Measurements from ENCODE around the gene IBTK. TPM values are rescaled to one million over a fixed set of nuclear protein-coding genes. Genes with fewer than 3 reads are reported as not detected.

IBTK gene
- total and polyA plus RNA-seq, 10 donors, result 14.6 to 36.6 (median 28.9) TPM

GRCh38 chr6:82178759-82179112, 68.8 kb downstream of the IBTK start:
- DNase-seq, result no peak
- H3K27me3 ChIP-seq (replicated peaks in 1 of 7), result no peaks in the 10 kb centered on the region
- H3K27ac ChIP-seq, result no peak overlapping the region
- no peak overlapping the region for H3K4me3 ChIP-seq
- TF ChIP-seq POLR2AphosphoS5 (IDR thresholded peaks at IDR 0.05), result no peak
- TF ChIP-seq, protein P1, sequence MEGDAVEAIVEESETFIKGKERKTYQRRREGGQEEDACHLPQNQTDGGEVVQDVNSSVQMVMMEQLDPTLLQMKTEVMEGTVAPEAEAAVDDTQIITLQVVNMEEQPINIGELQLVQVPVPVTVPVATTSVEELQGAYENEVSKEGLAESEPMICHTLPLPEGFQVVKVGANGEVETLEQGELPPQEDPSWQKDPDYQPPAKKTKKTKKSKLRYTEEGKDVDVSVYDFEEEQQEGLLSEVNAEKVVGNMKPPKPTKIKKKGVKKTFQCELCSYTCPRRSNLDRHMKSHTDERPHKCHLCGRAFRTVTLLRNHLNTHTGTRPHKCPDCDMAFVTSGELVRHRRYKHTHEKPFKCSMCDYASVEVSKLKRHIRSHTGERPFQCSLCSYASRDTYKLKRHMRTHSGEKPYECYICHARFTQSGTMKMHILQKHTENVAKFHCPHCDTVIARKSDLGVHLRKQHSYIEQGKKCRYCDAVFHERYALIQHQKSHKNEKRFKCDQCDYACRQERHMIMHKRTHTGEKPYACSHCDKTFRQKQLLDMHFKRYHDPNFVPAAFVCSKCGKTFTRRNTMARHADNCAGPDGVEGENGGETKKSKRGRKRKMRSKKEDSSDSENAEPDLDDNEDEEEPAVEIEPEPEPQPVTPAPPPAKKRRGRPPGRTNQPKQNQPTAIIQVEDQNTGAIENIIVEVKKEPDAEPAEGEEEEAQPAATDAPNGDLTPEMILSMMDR (IDR thresholded peaks at IDR 0.05 in 8 of 11, conservative IDR thresholded peaks at IDR 0.05 in 3 of 11), result no peak
- no peak for TF ChIP-seq POLR2A (IDR thresholded peaks at IDR 0.05)
- 81 to 98% (median 84%) methylated on average over 1 of the region's 1 CpG for WGBS, 5 donors
- no peaks in the 10 kb centered on the region for H3K4me1 ChIP-seq
- H3K36me3 ChIP-seq, result peaks cover 0 to 93% (median 39%) of the 10 kb centered on the region in 6 donors
- no peaks in the 10 kb centered on the region for H3K9me3 ChIP-seq
- intact Hi-C loops (cut with DNase I; ENCODE audit: low total_unique reads), result no loop called here

DNA sequence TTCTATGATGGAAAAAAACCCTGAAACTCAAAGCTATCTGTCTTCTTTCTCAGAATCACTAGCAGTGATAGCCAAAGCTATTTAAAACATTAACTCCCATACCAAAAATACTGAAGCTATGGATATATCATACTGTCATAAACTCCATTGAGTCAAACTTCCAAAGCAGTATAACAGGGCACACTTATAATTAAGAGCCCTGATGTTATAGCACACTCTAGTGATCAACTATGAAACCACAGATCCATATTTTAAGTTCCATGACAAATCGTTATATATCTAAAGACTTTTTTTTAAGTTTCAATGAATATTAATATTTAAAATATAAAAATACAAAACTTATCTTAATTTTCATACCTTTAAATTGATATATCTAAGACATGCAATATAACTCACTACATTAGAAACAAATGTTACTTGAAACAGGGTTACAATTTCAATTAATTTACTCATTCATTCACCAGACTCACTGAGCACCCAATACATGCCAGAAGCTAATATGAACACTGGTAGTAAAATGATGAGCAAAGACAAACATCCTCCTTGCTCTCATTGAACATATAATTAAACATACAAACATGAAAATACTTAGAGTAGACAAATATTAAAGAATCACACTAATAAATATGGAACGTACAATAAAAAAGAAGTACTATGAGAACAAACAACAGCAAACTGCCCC, 69.3 kb downstream of the IBTK start:
- intact Hi-C loops (cut with DNase I; ENCODE audit: low total_unique reads), result no loop called here
- no peak overlapping the region for H3K27ac ChIP-seq
- H3K9me3 ChIP-seq, result no peaks in the 10 kb centered on the region
- H3K4me3 ChIP-seq, result no peak overlapping the region
- H3K36me3 ChIP-seq, result peaks cover 0 to 94% (median 40%) of the 10 kb centered on the region in 6 donors
- no peaks in the 10 kb centered on the region for H3K4me1 ChIP-seq
- no peak for TF ChIP-seq POLR2AphosphoS5 (IDR thresholded peaks at IDR 0.05)
- TF ChIP-seq, protein P1 (IDR thresholded peaks at IDR 0.05 in 8 of 11, conservative IDR thresholded peaks at IDR 0.05 in 3 of 11), result peak in 2 of 11 experiments; percentile 5 to 33
- no peak for DNase-seq
- no peaks in the 10 kb centered on the region for H3K27me3 ChIP-seq (replicated peaks in 1 of 7)
- 63 to 80% (median 75%) methylated on average over 2 of the region's 2 CpGs for WGBS, 5 donors

GRCh38 chr6:82176616-82177015, 70.9 kb downstream of the IBTK start:
- WGBS, 5 donors, result 75 to 80% (median 79%) methylated on average over 1 of the region's 1 CpG
- no peak for DNase-seq
- Histone ChIP-seq H3K36me3 (peaks cover 0 to 95% (median 47%) of the 10 kb centered on the region in 6 donors), H3K27ac (no peak overlapping the region), H3K4me3 (no peak overlapping the region), H3K27me3 (replicated peaks in 1 of 7) (no peaks in the 10 kb centered on the region), H3K4me1 (no peaks in the 10 kb centered on the region), H3K9me3 (no peaks in the 10 kb centered on the region)
- TF ChIP-seq, protein P1 (IDR thresholded peaks at IDR 0.05 in 8 of 11, conservative IDR thresholded peaks at IDR 0.05 in 3 of 11), result no peak
- TF ChIP-seq POLR2AphosphoS5 (IDR thresholded peaks at IDR 0.05), result no peak
- TF ChIP-seq POLR2A (IDR thresholded peaks at IDR 0.05), result no peak
- intact Hi-C loops (cut with DNase I; ENCODE audit: low total_unique reads), result no loop called here

DNA sequence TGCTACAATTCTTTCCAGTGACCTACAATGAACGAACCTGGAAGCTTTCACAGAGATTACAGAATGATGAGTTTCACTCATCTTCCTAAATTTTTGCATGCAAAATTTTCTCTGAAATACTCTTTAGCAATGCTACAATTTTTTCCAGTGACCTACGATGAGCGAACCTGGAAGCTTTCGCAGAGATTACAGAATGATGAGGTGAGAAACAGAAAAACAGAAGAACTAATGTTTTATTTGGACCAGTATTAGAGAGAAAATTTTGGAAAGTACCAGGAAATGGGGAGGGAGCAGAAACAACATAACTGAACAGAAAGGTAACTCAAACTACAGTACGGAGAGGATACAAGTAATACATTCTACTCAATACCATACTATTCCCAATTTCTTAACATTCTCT, 75.0 kb downstream of the IBTK start:
- no peak for TF ChIP-seq POLR2AphosphoS5 (IDR thresholded peaks at IDR 0.05)
- TF ChIP-seq, protein P1 (IDR thresholded peaks at IDR 0.05 in 8 of 11, conservative IDR thresholded peaks at IDR 0.05 in 3 of 11), result no peak
- no peak for TF ChIP-seq POLR2A (IDR thresholded peaks at IDR 0.05)
- intact Hi-C loops (cut with DNase I; ENCODE audit: low total_unique reads), result no loop called here
- H3K36me3 ChIP-seq, result peaks cover 0 to 100% (median 47%) of the 10 kb centered on the region in 6 donors
- H3K27ac ChIP-seq, result no peak overlapping the region
- H3K27me3 ChIP-seq (replicated peaks in 1 of 7), result no peaks in the 10 kb centered on the region
- no peaks in the 10 kb centered on the region for H3K9me3 ChIP-seq
- DNase-seq, result no peak
- 95 to 98% (median 97%) methylated on average over 5 of the region's 5 CpGs for WGBS, 5 donors
- no peak overlapping the region for H3K4me3 ChIP-seq
- no peaks in the 10 kb centered on the region for H3K4me1 ChIP-seq
